KMS-11 (cell line): Measurements from ENCODE around the gene FLVCR1.
"Not testable (repeated sequence)": the region's sequence is repeated elsewhere in the genome, so short reads cannot be mapped to it uniquely, and the experiment has no call there.

ENCODE experiments used
- H2AFZ ChIP-seq: fragments of 200-600 bp; sonication (generic); 2 replicates; pipeline ENCODE4 v1.6.1; 2016; ENCODE audit warnings: antibody characterized with exemption, mixed run types, low read depth
- H3K27ac ChIP-seq: fragments of 200-600 bp; sonication (generic); 2 replicates; pipeline ENCODE4 v1.6.1; 2016; ENCODE audit warnings: mild to moderate bottlenecking, mixed run types
- H3K27me3 ChIP-seq: fragments of 200-600 bp; sonication (generic); 2 replicates; pipeline ENCODE4 v1.6.1; 2017; ENCODE audit warnings: mild to moderate bottlenecking, low read depth, mixed run types, moderate library complexity; ENCODE audit not compliant: insufficient read depth
- H3K36me3 ChIP-seq: fragments of 200-600 bp; sonication (generic); 2 replicates; pipeline ENCODE4 v1.6.1; 2017; ENCODE audit warnings: mild to moderate bottlenecking, mixed run types; ENCODE audit not compliant: insufficient read depth
- H3K4me1 ChIP-seq: fragments of 200-600 bp; sonication (generic); 2 replicates; pipeline ENCODE4 v1.6.1; 2016; ENCODE audit warnings: mild to moderate bottlenecking, low read depth, mixed run types; ENCODE audit not compliant: poor library complexity, severe bottlenecking
- H3K4me2 ChIP-seq: fragments of 200-600 bp; sonication (generic); 2 replicates; pipeline ENCODE4 v1.7.0; 2016; ENCODE audit warnings: mild to moderate bottlenecking, mixed run types
- H3K4me3 ChIP-seq: fragments of 200-600 bp; sonication (generic); IDR thresholded peaks from 2 replicates; pipeline ENCODE4 v1.6.1; 2017; ENCODE audit warnings: low read depth, low read length, mixed read lengths; ENCODE audit not compliant: insufficient read depth
- H3K79me2 ChIP-seq: fragments of 200-600 bp; sonication (generic); 2 replicates; pipeline ENCODE4 v1.6.1; 2016; ENCODE audit warnings: low read depth, mixed run types; ENCODE audit not compliant: insufficient read depth
- H3K9ac ChIP-seq: fragments of 200-600 bp; sonication (generic); 2 replicates; pipeline ENCODE4 v1.6.1; 2016; ENCODE audit warnings: mild to moderate bottlenecking, mixed run types
- H4K20me1 ChIP-seq: fragments of 200-600 bp; sonication (generic); 2 replicates; pipeline ENCODE4 v1.6.1; 2016; ENCODE audit warnings: mild to moderate bottlenecking, mixed run types; ENCODE audit not compliant: insufficient read depth
- CTCF ChIP-seq: fragments of 200-600 bp; sonication (generic); conservative IDR thresholded peaks from 2 replicates; pipeline ENCODE4 v1.6.1; 2017; ENCODE audit warnings: low read depth, mild to moderate bottlenecking, antibody characterized with exemption, low read length, moderate library complexity, mixed read lengths

FLVCR1 gene

GRCh38 chr1:212827171-212827776, 30.8 kb upstream of the FLVCR1 start:
- Histone ChIP-seq H3K27ac (no peak overlapping the region), H3K9ac (no peak overlapping the region), H3K4me1 (no peaks in the 10 kb centered on the region), H3K4me3 (no peak overlapping the region), H3K4me2 (no peak overlapping the region), H2AFZ (no peak overlapping the region), H3K27me3 (no peaks in the 10 kb centered on the region), H4K20me1 (no peaks in the 10 kb centered on the region), H3K36me3 (no peaks in the 10 kb centered on the region), H3K79me2 (no peaks in the 10 kb centered on the region)
- TF ChIP-seq CTCF: no peak

GRCh38 chr1:212827831-212828278, 30.2 kb upstream of the FLVCR1 start:
- Histone ChIP-seq H3K9ac (no peak overlapping the region), H3K4me2 (no peak overlapping the region), H3K27me3 (no peaks in the 10 kb centered on the region)

GRCh38 chr1:212828395-212828794, 29.7 kb upstream of the FLVCR1 start:
- Histone ChIP-seq H3K27me3 (no peaks in the 10 kb centered on the region), H3K4me3 (no peak overlapping the region), H3K9ac (no peak overlapping the region), H3K4me1 (no peaks in the 10 kb centered on the region), H4K20me1 (no peaks in the 10 kb centered on the region), H3K36me3 (no peaks in the 10 kb centered on the region), H3K27ac (no peak overlapping the region), H3K4me2 (no peak overlapping the region), H3K79me2 (no peaks in the 10 kb centered on the region), H2AFZ (no peak overlapping the region)
- TF ChIP-seq CTCF: no peak

More at GRCh38 chr1:212827831-212828278, 30.2 kb upstream of the FLVCR1 start:
- no peak overlapping the region for H3K4me3 ChIP-seq
- H4K20me1 ChIP-seq: no peaks in the 10 kb centered on the region
- no peaks in the 10 kb centered on the region for H3K36me3 ChIP-seq
- H3K27ac ChIP-seq: no peak overlapping the region
- no peak overlapping the region for H2AFZ ChIP-seq
- no peaks in the 10 kb centered on the region for H3K4me1 ChIP-seq
- no peaks in the 10 kb centered on the region for H3K79me2 ChIP-seq
- TF ChIP-seq CTCF: no peak

GRCh38 chr1:212833211-212834207, 24.6 kb upstream of the FLVCR1 start:
- not testable (repeated sequence) for H3K9ac ChIP-seq, H3K4me1 ChIP-seq, H3K27ac ChIP-seq, H4K20me1 ChIP-seq, H3K4me2 ChIP-seq, H2AFZ ChIP-seq, H3K27me3 ChIP-seq, H3K36me3 ChIP-seq, H3K79me2 ChIP-seq, H3K4me3 ChIP-seq
